ENCODE results near the gene KCNK13.

DNA sequence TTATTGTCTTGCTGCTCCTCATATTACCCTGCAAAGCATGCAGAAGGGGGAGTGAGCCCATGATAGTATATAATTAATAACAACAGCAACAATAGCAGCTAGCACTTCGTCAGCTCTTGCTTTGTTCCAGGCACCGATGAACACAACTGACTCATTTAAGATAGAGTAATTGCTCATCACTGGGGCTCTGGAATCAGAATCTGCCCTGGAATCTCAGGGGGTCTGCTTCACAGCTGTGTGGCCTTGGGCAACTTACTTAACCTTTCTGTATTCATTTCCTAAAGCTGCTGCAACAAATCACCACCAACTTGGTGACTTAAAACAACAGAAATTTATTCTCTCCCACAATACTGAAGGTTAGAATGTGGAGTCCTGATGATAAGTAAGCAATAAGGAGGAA lies 139.6 kb downstream of the KCNK13 start:
- TF ChIP-seq, protein P1, sequence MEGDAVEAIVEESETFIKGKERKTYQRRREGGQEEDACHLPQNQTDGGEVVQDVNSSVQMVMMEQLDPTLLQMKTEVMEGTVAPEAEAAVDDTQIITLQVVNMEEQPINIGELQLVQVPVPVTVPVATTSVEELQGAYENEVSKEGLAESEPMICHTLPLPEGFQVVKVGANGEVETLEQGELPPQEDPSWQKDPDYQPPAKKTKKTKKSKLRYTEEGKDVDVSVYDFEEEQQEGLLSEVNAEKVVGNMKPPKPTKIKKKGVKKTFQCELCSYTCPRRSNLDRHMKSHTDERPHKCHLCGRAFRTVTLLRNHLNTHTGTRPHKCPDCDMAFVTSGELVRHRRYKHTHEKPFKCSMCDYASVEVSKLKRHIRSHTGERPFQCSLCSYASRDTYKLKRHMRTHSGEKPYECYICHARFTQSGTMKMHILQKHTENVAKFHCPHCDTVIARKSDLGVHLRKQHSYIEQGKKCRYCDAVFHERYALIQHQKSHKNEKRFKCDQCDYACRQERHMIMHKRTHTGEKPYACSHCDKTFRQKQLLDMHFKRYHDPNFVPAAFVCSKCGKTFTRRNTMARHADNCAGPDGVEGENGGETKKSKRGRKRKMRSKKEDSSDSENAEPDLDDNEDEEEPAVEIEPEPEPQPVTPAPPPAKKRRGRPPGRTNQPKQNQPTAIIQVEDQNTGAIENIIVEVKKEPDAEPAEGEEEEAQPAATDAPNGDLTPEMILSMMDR (IDR thresholded peaks at IDR 0.05) = no peak
- TF ChIP-seq POLR2A (IDR thresholded peaks at IDR 0.05) = no peak
